ENCODE results near the gene SCUBE2.
"Not testable (repeated sequence)": the region's sequence is repeated elsewhere in the genome, so short reads cannot be mapped to it uniquely, and the experiment has no call there.

The SCUBE2 gene

DNA sequence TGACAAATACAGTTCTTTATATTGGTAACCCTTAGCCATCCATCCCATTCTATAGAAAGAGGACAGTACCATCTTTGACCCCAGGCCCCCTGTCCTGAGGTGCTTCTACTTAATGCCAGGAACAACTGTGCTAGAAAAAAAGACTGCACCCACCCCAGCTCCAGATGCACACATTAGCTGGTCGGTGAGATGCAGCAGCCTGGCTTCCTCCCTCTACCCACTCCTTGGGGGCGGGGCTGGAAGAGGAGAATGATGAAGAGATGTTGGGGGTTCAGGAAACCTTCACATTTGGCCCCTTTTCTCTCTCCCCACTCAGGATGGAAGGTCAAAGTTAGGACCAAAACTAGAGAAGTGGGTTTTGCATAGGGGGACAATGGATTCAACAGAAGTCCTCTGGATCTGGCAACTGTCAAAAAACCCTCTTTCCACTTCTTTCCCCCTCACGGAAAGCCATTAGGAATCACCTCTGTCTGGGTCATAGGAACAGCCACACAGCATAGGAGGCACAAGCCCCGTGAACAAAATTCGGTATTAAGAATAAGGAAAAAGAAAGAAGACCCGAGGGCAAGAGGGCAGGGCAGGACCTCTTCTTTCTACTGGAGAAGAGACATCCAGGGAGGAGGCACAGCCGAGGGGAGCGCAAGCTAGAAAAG, 88.4 kb downstream of the SCUBE2 start:
- no peak for DNase-seq

DNA sequence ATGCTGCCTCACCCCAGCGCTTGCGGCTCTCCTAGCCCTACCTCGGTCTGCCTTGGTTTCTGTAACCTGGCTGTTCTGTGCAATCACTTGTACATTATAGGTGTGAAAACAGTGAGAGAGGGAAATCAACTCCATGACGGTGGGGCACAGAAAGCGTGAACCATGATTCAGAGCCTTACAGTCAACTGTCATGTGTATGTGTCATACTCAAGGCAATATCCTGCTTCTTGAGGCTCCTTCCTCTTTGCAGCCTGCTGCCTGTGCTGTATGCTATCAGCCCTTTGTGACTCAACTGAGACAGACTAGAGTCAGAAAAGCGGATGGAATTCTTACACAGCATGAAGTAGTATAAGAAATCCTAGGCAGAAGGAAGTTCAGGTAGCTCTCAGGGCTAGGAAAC, 89.7 kb downstream of the SCUBE2 start:
- DNase-seq: no peak

DNA sequence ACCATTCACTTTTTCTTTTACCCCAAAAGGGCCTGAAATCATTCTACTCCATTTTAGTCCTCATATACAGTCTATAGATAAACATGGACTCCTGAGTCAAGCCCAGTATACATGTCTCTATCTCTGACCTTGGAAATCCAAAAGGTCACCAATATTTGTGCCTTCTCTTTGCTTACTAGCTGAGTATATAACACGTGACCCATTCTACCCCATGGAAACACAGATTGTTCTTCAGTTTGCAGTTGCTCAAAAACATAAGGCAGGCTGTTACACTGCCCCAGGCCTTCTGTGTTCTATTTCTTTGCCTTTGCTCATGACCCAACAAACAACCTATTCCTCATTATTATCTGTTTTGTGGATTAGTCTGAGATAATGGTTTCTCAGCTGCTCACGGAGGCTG, 93.4 kb downstream of the SCUBE2 start:
- DNase-seq: no peak

DNA sequence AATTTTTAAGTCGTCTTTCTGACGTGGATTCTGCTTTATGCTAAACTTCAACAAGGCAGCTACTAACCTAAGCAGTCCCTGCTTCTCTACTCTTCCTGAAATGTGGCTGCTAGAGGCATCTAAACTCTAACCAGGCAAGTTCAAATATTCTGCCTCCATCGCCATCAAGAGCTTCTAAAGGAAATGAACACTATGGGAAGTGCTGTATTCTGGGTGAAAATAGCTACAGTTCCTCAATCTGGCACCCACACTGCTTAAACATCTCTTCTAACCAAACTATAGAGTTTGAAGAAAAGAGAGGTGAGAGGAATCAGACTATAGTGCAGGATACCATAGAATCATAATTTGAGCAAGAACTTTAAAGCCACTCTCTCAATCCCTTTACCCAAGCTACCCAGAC, 93.9 kb downstream of the SCUBE2 start:
- DNase-seq: no peak

DNA sequence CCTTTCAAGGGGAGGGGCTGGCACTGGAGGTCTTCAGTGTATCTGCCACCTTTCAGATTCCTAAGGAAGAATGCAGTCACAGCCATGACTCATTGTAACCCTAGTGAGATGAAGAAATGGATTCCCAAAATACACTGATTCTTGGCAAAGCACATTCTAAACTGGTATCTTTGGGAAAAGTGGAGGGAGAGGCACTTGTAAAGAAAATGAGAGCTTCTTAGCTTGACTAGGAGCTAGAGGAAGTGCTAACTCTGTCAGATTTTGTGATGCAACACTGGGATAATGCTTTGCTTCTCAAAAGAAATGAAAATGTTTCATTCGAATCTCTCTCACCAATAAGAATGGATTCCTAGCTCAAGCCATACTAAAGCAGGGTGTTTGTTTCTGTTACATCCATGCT, 101.9 kb downstream of the SCUBE2 start:
- no peak for DNase-seq

DNA sequence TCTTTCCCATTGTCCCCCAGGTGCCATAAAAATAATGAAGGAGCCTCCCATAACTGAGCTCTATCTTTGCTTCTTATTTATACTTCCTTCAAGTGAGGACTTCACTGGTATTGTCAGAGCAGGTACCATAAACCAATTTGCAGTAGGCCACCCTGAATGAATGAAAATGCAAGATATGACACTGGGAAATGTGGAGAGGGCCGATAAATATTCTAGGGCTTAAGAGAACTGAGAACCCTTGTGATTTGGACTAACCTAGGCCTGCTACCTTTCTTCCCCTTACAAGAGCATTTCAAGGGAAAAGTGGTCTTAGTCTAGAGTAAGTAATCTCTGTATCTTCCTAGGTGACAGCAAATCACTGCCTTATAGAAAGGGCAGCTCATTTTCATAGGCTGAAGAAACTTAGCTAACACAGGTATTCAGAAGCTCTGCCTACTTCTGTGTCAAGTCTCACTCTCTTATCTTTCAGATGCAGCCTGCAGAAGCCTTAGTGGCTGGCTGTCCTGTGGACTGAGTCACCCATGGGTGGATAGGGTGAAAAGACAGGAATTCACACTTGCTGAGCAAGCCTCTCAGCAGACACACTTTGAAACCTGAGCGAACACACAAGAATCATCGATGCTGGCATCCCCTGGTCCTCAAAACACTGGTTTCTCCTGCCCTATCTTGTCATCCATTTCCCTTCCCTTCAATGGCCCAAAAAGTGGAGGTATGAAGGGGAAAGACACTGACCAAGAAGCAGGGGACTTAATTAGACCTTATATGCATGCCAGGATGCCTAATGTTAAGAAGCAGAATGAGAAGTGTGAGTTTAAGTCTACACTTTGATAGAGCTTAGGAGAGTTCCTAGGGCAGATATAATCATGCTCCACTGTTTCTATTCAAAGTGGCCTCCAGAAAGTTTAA, 102.8 kb downstream of the SCUBE2 start:
- no peak for DNase-seq

DNA sequence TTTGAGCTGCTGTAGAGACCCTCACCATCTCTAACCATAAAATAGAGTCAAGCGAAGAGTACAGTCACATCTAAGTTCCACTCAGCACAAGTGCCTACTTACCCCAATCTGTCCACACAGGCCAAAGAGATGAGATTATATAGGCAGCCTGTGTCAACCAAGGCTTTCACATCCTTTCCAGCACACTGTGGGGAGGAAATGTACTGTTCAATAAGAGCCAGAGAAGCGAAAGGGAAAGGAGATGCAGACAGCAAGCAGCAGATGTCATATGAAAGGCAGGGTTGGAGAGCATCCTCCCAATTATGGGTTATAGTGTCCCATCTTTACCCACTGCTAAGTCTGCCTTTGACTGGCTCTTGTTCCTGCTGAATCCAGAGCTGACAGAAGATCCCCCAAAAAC, 104.0 kb downstream of the SCUBE2 start:
- DNase-seq: no peak

DNA sequence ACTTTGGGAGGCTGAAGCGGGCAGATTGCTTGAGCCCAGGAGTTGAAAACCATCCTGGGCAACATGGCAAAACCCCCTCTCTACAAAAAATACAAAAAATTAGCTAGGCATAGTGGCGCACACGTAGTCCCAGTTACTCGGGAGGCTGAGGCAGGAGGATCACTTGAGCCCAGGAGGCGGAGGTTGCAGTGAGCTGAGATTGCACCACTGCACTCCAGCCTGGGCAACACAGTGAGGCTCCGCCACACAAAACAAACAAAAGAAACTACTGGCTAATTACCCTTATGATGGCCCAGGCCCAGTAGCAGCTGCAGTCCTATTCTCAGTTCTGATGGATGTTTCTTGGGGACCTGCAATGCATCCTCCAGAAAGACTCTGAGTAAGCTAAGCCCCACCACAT, 104.6 kb downstream of the SCUBE2 start:
- not testable (repeated sequence) for DNase-seq

DNA sequence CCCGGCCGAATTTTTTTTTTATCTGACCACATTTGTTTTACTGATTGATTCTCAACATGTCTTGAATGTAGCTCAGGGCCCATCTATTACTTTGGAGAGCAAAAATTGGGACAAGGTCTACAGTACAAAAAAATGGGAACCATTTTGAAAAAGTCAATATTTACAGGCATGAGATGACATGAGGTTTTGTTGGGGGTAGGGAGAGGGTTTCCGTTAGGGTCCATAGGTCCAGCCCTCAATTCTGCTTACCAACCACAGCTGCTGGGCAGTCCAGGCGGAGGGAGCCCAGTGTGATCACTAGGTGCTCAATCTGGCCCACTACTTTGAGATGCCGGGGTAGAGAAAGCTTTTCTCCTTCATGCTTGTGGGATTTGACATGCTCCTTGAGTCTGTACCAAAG, 105.9 kb downstream of the SCUBE2 start:
- no peak for DNase-seq

DNA sequence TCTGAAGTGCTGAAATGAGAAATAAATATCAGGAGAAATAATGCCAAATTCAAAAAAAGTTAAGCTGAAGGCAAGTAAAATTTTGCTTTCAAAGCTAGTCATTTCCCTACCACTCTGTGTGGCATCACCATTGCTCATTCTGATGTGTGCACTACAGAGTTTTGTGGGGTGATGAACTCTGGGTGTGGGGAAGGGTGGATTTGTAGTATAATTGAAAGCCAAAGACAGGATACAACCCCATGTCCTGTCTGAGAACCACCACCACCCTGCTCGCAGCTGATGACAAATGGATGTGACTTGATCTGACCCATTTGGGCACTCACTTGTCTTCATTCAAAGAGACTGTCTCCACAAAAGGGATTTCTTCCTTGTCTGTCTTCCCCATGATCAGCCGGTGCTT, 107.8 kb downstream of the SCUBE2 start:
- DNase-seq: no peak

DNA sequence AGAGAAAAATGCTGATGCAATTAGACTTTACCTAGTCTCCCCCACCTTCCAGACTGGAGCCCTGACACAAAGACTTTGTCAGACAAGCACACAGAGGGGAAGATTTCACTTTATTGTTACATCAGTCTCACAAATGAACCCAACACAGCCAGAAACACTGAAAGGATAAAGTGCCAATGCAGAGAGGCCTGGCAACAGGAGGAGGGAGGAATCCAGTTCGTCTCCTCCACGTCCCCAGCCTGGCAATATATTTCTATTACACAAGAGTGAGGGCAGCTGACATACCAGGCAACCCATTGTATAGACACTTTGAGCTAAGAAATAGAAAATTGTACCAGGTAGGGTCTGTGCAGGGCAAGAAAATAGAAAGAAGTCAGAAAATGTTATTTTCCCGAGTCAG, 110.9 kb downstream of the SCUBE2 start:
- no peak for DNase-seq

DNA sequence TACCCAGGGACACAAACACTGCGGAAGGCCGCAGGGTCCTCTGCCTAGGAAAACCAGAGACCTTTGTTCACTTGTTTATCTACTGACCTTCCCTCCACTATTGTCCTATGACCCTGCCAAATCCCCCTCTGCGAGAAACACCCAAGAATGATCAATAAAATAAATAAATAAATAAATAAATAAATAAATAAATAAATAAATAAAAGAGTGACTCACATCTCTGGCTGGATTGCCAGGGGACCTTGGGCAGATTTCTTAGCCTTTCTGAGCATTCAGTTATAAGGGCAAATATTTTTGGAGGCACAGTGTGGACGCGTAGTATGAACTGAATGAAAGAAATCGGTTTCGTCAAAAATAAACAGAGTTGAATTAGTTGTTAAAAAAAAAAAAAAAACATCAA, 112.0 kb downstream of the SCUBE2 start:
- not testable (repeated sequence) for DNase-seq

DNA sequence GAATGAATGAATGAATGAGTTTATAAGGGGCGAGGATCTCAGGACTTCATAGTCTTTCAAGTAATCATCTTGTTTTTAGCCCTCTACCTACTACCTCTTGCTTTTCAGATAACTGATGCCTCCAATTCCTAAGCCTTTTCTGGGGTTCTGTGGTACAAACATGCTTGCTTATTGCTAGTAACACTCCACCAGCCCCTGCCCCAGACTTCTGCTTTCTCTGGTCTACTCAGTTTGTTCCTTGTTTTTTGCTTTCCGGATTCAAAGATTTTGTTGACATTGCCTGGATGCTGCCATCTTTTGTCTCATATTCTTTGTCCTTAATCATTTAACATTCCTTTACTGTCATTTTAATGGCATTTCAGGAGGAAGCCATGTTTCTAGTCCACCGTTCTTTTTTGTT, 118.3 kb downstream of the SCUBE2 start:
- DNase-seq: no peak

DNA sequence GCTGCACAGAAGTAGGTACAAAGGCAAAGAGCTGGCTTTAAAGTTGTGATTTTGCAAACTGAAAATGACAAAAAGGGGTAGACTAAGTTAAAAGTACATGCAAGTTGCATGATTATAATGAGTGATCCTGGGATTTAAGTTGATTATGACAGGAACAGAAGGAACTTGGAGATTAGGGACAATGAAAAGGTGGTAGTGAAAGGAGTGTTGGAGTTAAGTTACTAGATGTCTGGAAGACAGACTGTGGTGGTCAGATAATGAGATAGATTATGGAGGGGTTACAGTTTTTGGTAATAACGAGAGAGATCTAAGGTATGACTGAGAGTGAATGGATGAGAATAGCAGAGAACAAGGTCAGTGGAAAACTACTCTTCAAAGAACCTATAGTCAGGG, 119.5 kb downstream of the SCUBE2 start:
- no peak for DNase-seq

DNA sequence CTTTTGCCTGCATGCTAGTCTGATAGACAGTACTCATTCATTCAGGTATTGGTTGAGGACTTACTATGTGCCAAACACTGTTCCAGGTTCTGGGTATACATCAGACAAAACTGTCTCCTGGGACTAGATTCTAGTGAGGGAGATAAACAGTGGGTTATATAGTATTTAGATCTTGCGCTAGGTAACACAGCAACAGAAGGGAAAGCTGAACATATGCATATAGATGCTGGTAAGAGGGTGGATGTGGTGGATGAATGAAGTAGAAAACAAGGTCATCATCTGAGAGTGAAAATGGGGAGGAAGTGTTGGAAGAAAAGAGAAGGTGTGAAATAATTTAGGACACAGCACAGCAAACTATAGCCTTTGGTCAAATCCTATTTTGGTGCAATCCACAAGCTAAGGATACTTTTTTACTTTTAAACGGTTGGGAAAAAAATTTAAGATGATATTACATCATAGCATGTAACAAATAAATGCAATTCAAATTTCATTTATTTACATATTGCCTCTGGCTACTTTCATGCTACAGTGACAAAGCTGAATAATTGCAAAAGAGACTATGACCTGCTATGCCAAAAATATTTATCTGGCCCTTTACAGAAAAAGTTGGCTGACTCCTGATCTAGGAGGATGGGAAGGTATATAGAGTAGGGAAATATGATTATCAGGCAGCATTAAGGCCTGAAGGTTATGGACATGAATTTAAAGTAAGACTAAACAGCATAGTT, 120.0 kb downstream of the SCUBE2 start:
- no peak for DNase-seq

Measured in NCI-H2107 (cell line).